Endodermal cell (in vitro differentiated cells): Measurements from ENCODE around the gene ROBO1. TPM values are rescaled to one million over a fixed set of nuclear protein-coding genes. Genes with fewer than 3 reads are reported as not detected.

Experiments
- DNase-seq: peaks from one replicate; pipeline ENCODE4 v3.0.0-alpha.2; 2017
- H3K27ac ChIP-seq: 2 replicates; pipeline ENCODE4 v1.5.1; 2013; ENCODE audit warnings: mild to moderate bottlenecking, low read depth, low read length, moderate library complexity
- H3K27me3 ChIP-seq: 2 replicates; pipeline ENCODE4 v1.6.1; 2013; ENCODE audit warnings: mild to moderate bottlenecking, low read length, moderate library complexity; ENCODE audit not compliant: insufficient read depth, control insufficient read depth, poor library complexity, severe bottlenecking
- H3K36me3 ChIP-seq: 2 replicates; pipeline ENCODE4 v1.7.0; 2013; ENCODE audit warnings: mild to moderate bottlenecking, low read length, moderate library complexity; ENCODE audit not compliant: control insufficient read depth, insufficient read depth
- H3K4me1 ChIP-seq: one replicate; pipeline ENCODE4 v1.7.0; 2013; ENCODE audit warnings: low read length; ENCODE audit not compliant: control insufficient read depth, insufficient read depth
- H3K4me3 ChIP-seq: 2 replicates; pipeline ENCODE4 v1.5.1; 2013; ENCODE audit warnings: mild to moderate bottlenecking, low read length, moderate library complexity
- H3K9ac ChIP-seq: 2 replicates; pipeline ENCODE4 v1.6.1; 2013; ENCODE audit warnings: mild to moderate bottlenecking, low read length, moderate library complexity; ENCODE audit not compliant: poor library complexity, severe bottlenecking; ENCODE audit errors: extremely low read depth
- H3K9me3 ChIP-seq: 2 replicates; pipeline ENCODE4 v1.6.1; 2013; ENCODE audit warnings: mild to moderate bottlenecking, low read length, moderate library complexity; ENCODE audit not compliant: control insufficient read depth
- H3K27ac Mint-ChIP-seq: 2 replicates; pipeline ENCODE4 v1.8.0; 2020; ENCODE audit warnings: mixed read lengths
- H3K27me3 Mint-ChIP-seq: 2 replicates; pipeline ENCODE4 v1.8.0; 2021; ENCODE audit warnings: mild to moderate bottlenecking, mixed read lengths; ENCODE audit not compliant: insufficient read depth
- H3K36me3 Mint-ChIP-seq: 2 replicates; pipeline ENCODE4 v1.8.0; 2020; ENCODE audit warnings: low read depth, mixed read lengths
- H3K4me1 Mint-ChIP-seq: 2 replicates; pipeline ENCODE4 v1.8.0; 2020; ENCODE audit warnings: mixed read lengths
- H3K4me3 Mint-ChIP-seq: 2 replicates; pipeline ENCODE4 v1.8.0; 2020; ENCODE audit warnings: mild to moderate bottlenecking, moderate library complexity, mixed read lengths
- H3K9me3 Mint-ChIP-seq: 2 replicates; pipeline ENCODE4 v1.8.0; 2020; ENCODE audit warnings: mild to moderate bottlenecking, mixed read lengths
- WGBS, 2 experiments: methylation state at CpG; one replicate each; pipeline versions ENCODE4 v1.1.5 to v1.1.7; 2013; ENCODE audit warnings: missing lambda C conversion rate in 2 of 2, mixed read lengths in 1 of 2; ENCODE audit not compliant: insufficient coverage in 1 of 2, insufficient read length in 1 of 2; 5-methylcytosine and 5-hydroxymethylcytosine counted together
- total RNA-seq, 2 donors: library from RNA; stranded (reverse); fragmentation: NEBNext Ultra II Directional in 1 of 2; extraction: Animal tissue kit (Norgen Biotek cat#: 25700) in 1 of 2; gene quantifications; 2 replicates in 1 of 2; 3 replicates in 1 of 2; pipeline ENCODE4 v1.2.1, GENCODE V29; 2021
- TF ChIP-seq, protein P1 (sequence below): fragments of 200-600 bp; sonication (generic); conservative IDR thresholded peaks from 2 replicates; pipeline ENCODE4 v1.5.0; 2021; ENCODE audit warnings: antibody characterized with exemption, mild to moderate bottlenecking

The ROBO1 gene
- total RNA-seq, 2 donors from 2014 or later = 74.8 to 75.9 TPM

DNA sequence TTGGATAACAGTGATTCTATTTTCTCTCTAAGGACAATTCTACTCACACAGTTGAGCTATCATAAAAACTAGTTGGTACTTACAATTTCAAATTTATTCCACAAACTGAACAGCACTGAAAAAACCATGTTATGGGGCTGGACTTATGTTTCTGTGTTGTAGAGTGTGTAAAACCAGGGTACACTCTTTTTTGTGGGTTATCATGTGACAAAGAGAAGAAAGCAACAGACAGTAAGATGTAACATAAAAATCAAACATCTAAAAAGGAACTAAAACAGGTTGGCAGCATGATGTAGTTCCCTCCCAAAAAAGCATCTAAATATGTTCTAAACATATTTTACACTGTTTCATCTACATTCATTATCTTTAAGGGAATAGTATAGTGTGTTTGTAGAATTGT is 757.9 kb downstream of the ROBO1 start:
- H3K4me1 ChIP-seq = peaks cover 23% of the 10 kb centered on the region
- Mint-ChIP-seq H3K36me3 (peaks cover 4% of the 10 kb centered on the region), H3K27me3 (peaks cover 34% of the 10 kb centered on the region), H3K27ac (no peak overlapping the region), H3K9me3 (no peaks in the 10 kb centered on the region), H3K4me1 (peaks cover 62% of the 10 kb centered on the region), H3K4me3 (no peak overlapping the region)
- TF ChIP-seq, protein P1, sequence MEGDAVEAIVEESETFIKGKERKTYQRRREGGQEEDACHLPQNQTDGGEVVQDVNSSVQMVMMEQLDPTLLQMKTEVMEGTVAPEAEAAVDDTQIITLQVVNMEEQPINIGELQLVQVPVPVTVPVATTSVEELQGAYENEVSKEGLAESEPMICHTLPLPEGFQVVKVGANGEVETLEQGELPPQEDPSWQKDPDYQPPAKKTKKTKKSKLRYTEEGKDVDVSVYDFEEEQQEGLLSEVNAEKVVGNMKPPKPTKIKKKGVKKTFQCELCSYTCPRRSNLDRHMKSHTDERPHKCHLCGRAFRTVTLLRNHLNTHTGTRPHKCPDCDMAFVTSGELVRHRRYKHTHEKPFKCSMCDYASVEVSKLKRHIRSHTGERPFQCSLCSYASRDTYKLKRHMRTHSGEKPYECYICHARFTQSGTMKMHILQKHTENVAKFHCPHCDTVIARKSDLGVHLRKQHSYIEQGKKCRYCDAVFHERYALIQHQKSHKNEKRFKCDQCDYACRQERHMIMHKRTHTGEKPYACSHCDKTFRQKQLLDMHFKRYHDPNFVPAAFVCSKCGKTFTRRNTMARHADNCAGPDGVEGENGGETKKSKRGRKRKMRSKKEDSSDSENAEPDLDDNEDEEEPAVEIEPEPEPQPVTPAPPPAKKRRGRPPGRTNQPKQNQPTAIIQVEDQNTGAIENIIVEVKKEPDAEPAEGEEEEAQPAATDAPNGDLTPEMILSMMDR = no peak
- peaks cover 43% of the 10 kb centered on the region for H3K27me3 ChIP-seq
- DNase-seq = no peak
- no peak overlapping the region for H3K9ac ChIP-seq
- H3K27ac ChIP-seq = no peak overlapping the region
- H3K36me3 ChIP-seq = no peaks in the 10 kb centered on the region
- no peak overlapping the region for H3K4me3 ChIP-seq
- no peaks in the 10 kb centered on the region for H3K9me3 ChIP-seq

DNA sequence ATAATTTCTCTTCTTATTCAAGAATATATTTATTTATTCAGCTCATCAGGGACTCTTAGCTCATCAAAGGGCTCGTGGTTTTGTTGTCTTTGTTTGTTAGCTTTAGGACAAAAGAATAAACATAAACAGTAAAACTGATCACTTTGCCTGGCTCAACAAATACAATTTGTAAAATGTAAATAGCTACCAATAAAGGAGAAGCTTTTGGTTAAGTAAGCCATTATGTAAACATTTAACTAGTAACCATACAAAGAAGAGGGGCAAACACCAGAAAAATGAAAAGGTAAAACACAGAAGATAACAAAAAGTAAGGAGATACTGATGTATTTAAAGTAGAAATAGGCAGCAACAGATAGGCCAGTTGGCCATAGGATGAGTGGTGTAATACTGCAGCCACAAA is 761.7 kb downstream of the ROBO1 start:
- peaks cover 29% of the 10 kb centered on the region for H3K27me3 Mint-ChIP-seq
- H3K4me1 Mint-ChIP-seq = peaks cover 54% of the 10 kb centered on the region
- H3K27ac Mint-ChIP-seq = no peak overlapping the region
- no peak for DNase-seq
- H3K36me3 Mint-ChIP-seq = peaks cover 4% of the 10 kb centered on the region
- no CpG with 5 or more reads among the region's 1 CpG for WGBS, 2 experiments
- TF ChIP-seq, protein P1 = no peak
- H3K27me3 ChIP-seq = peaks cover 34% of the 10 kb centered on the region
- H3K27ac ChIP-seq = no peak overlapping the region
- no peaks in the 10 kb centered on the region for H3K9me3 ChIP-seq
- no peaks in the 10 kb centered on the region for H3K9me3 Mint-ChIP-seq
- H3K36me3 ChIP-seq = no peaks in the 10 kb centered on the region
- no peak overlapping the region for H3K4me3 Mint-ChIP-seq
- H3K9ac ChIP-seq = no peak overlapping the region
- H3K4me1 ChIP-seq = peaks cover 10% of the 10 kb centered on the region
- H3K4me3 ChIP-seq = no peak overlapping the region

DNA sequence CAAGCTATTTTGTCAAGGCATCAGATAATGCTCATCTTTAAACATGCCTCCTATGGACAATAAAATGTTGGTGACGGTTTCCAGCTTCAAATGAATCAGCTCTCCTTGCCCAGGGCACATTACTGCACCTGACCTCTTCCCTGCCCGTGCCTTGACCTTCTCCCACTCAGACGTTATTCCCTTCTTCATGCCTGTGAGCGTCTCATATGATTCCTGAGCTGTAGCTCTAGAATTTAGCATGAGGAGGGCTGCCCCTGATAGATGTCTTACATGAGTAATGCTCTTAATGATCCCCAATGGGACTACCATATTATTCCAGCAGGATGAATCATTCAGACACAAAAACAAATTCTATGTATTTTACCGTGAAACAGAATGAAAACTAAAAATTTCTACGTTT is 762.7 kb downstream of the ROBO1 start:
- peaks cover 47% of the 10 kb centered on the region for H3K4me1 Mint-ChIP-seq
- no peak overlapping the region for H3K4me3 Mint-ChIP-seq
- H3K27ac ChIP-seq = no peak overlapping the region

More for the DNA sequence above, 762.7 kb downstream of the ROBO1 start:
- WGBS, 2 experiments = 78 to 87% methylated on average over 1 to 6 of the region's 6 CpGs
- peaks cover 10% of the 10 kb centered on the region for H3K4me1 ChIP-seq
- TF ChIP-seq, protein P1 = no peak
- no peak overlapping the region for H3K9ac ChIP-seq
- Mint-ChIP-seq H3K9me3 (peaks cover 2% of the 10 kb centered on the region), H3K36me3 (peaks cover 8% of the 10 kb centered on the region), H3K27me3 (peaks cover 30% of the 10 kb centered on the region), H3K27ac (no peak overlapping the region)
- no peak for DNase-seq
- no peaks in the 10 kb centered on the region for H3K9me3 ChIP-seq
- H3K27me3 ChIP-seq = peaks cover 24% of the 10 kb centered on the region
- H3K36me3 ChIP-seq = no peaks in the 10 kb centered on the region
- no peak overlapping the region for H3K4me3 ChIP-seq
